Spleen (tissue), 11 donors: Measurements from ENCODE around the gene NRXN2. TPM values are rescaled to one million over a fixed set of nuclear protein-coding genes. Genes with fewer than 3 reads are reported as not detected.

Experiments used
- DNase-seq: peaks from one replicate; pipeline ENCODE4 v3.0.0-alpha.2; 2020
- H3K27ac ChIP-seq, 8 donors: fragments of 200-600 bp; sonication (generic) in 7 of 8; 1 replicate in 4 of 8; 2 replicates in 4 of 8; pipeline versions ENCODE4 v1.5.0 to v1.8.0; 2016 to 2021; ENCODE audit warnings: inconsistent platforms in 4 of 8, mild to moderate bottlenecking in 4 of 8, moderate library complexity in 1 of 8
- H3K27me3 ChIP-seq, 7 donors: fragments of 200-600 bp; sonication (generic) in 6 of 7; replicated peaks in 1 of 7; 1 replicate in 4 of 7; 2 replicates in 3 of 7; pipeline versions ENCODE4 v1.5.0 to v1.8.0; 2016 to 2021; ENCODE audit warnings: inconsistent platforms in 3 of 7, mild to moderate bottlenecking in 1 of 7
- H3K36me3 ChIP-seq, 6 donors: fragments of 200-600 bp; sonication (generic) in 5 of 6; 1 replicate in 4 of 6; 2 replicates in 2 of 6; pipeline versions ENCODE4 v1.5.0 to v1.8.0; 2016 to 2021; ENCODE audit warnings: inconsistent platforms in 2 of 6
- H3K4me1 ChIP-seq, 6 donors: fragments of 200-600 bp; sonication (generic) in 5 of 6; 1 replicate in 3 of 6; 2 replicates in 3 of 6; pipeline versions ENCODE4 v1.5.0 to v1.8.0; 2016 to 2021; ENCODE audit warnings: inconsistent platforms in 3 of 6
- H3K4me3 ChIP-seq, 8 donors: fragments of 200-600 bp; sonication (generic) in 7 of 8; 1 replicate in 4 of 8; 2 replicates in 4 of 8; pipeline versions ENCODE4 v1.5.0 to v1.8.0; 2016 to 2021; ENCODE audit warnings: inconsistent platforms in 4 of 8, mild to moderate bottlenecking in 4 of 8, moderate library complexity in 2 of 8
- H3K9me3 ChIP-seq, 8 donors: fragments of 200-600 bp; sonication (generic) in 7 of 8; 1 replicate in 4 of 8; 2 replicates in 4 of 8; pipeline versions ENCODE4 v1.5.0 to v1.8.0; 2016 to 2021; ENCODE audit warnings: inconsistent platforms in 4 of 8
- CTCF ChIP-seq, 11 experiments: fragments of 200-600 bp in 7 of 11; fragments of 450-650 bp in 4 of 11; sonication (generic) in 4 of 11; IDR thresholded peaks in 8 of 11; conservative IDR thresholded peaks in 3 of 11; 1 replicate in 7 of 11; 2 replicates in 4 of 11; pipeline versions ENCODE4 v1.4.0 to v1.8.0; 2016 to 2021; ENCODE audit warnings: antibody characterized with exemption in 11 of 11, inconsistent platforms in 4 of 11, mild to moderate bottlenecking in 1 of 11
- POLR2A ChIP-seq, 3 donors: fragments of 450-650 bp; IDR thresholded peaks; one replicate each; pipeline ENCODE4 v1.5.1; 2017; ENCODE audit warnings: antibody characterized with exemption in 3 of 3, mild to moderate bottlenecking in 1 of 3
- POLR2AphosphoS5 ChIP-seq, 3 donors: sonication (generic); formaldehyde crosslinking; IDR thresholded peaks; one replicate each; pipeline ENCODE4 v1.5.1; 2017; ENCODE audit warnings: antibody characterized with exemption in 3 of 3
- WGBS, 5 donors: extraction: QIAGEN DNeasy Blood & Tissue Kit in 3 of 5; methylation state at CpG; one replicate each; pipeline versions ENCODE4 v1.1.5 to v1.1.7; 2013 to 2018; 5-methylcytosine and 5-hydroxymethylcytosine counted together
- intact Hi-C: fragments of 100-400 bp; cut with DNase I; formaldehyde crosslinking; loops from one replicate; pipeline ENCODE4 v1.15.0; 2023; ENCODE audit warnings: low total_unique reads
- polyA plus RNA-seq, 3 donors: library from polyadenylated mRNA; stranded (reverse); fragments of 200-250 nt; gene quantifications; one replicate each; pipeline ENCODE4 v1.2.1, GENCODE V29; 2013
- total RNA-seq, 7 donors: library from RNA; depleted of rRNA in 3 of 7; stranded (reverse); fragments of >200 nt in 3 of 7; fragmentation: NEBNext Ultra II Directional in 4 of 7; extraction: Animal tissue kit (Norgen Biotek cat#: 25700) in 4 of 7; gene quantifications; one replicate each; pipeline versions ENCODE4 v1.1.0 to v1.2.1, GENCODE V29; 2016 to 2021
- donor health status: healthy with polysubstance abuse.
- donor health status: DM: no; HTN: no; CAD: no; lungs with moderate emphysema.
- donor health status: DM: no; HTN: no; CAD: no.
- donor health status: Bipolar disorder and iron deficiency.
- donor health status: healthy.
- donor health status: DM: no; HTN: no; CAD: no.
- donor health status: DM: yes; HTN: yes; CAD: no.

NRXN2 gene
- total and polyA plus RNA-seq, 10 donors = 0.59 to 12.9 (median 3.0) TPM

GRCh38 chr11:64558065-64558745 lies 164.8 kb downstream of the NRXN2 start:
- Histone ChIP-seq H3K9me3 (no peaks in the 10 kb centered on the region), H3K27me3 (peaks cover 0 to 3% (median 0%) of the 10 kb centered on the region in 7 donors), H3K4me3 (no peak overlapping the region), H3K36me3 (no peaks in the 10 kb centered on the region), H3K27ac (no peak overlapping the region), H3K4me1 (peaks cover 15 to 33% (median 27%) of the 10 kb centered on the region in 6 donors)
- no peak for DNase-seq
- WGBS, 5 donors = 74 to 86% (median 78%) methylated on average over 14 of the region's 14 CpGs
- intact Hi-C loops = no loop called here
- TF ChIP-seq CTCF (IDR thresholded peaks at IDR 0.05 in 8 of 11, conservative IDR thresholded peaks at IDR 0.05 in 3 of 11) (no peak), POLR2A (IDR thresholded peaks at IDR 0.05) (no peak), POLR2AphosphoS5 (IDR thresholded peaks at IDR 0.05) (no peak)

DNA sequence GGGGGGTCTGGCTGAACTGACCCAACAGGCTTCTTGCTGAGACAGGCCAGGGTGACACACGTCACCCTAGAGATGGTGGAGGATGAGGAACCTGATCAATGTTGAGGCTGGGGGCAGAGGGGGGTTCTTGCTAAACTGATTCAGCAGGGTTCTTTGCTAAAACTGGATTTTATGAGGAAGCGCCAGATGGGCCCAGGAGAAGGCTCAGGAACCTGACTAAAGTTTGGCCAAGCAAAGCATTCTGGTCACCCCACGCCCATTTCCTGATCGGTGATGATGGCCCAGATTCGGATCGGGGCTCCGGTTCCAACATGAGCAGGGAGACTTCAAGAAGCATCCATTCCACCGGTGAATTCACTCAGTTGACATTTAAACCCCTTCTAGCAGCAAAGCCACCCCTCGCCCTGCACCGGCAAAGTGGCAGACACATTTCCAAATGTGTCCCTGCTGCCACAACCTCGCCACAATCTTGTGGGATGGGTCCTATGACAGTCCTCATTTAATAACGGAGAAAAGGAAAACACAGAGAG lies 166.2 kb downstream of the NRXN2 start:
- peaks cover 0 to 3% (median 0%) of the 10 kb centered on the region in 7 donors for H3K27me3 ChIP-seq
- intact Hi-C loops = no loop called here
- TF ChIP-seq POLR2AphosphoS5 (IDR thresholded peaks at IDR 0.05) (no peak), POLR2A (IDR thresholded peaks at IDR 0.05) (no peak), CTCF (IDR thresholded peaks at IDR 0.05 in 8 of 11, conservative IDR thresholded peaks at IDR 0.05 in 3 of 11) (no peak)
- H3K27ac ChIP-seq = no peak overlapping the region
- no peak for DNase-seq
- 88 to 94% (median 89%) methylated on average over 10 to 12 of the region's 12 CpGs for WGBS, 5 donors
- no peaks in the 10 kb centered on the region for H3K9me3 ChIP-seq
- no peaks in the 10 kb centered on the region for H3K36me3 ChIP-seq
- peaks cover 15 to 33% (median 27%) of the 10 kb centered on the region in 6 donors for H3K4me1 ChIP-seq
- H3K4me3 ChIP-seq = no peak overlapping the region

Other genes starting within 250 kb of the NRXN2 start
- 1 to 10 TPM in 1 of 7 donors, under 1 TPM in 4, not detected in 2; 0.27 to 1.5 (median 0.72) TPM for gene SLC22A11, start 167.3 kb downstream of the NRXN2 start, total RNA-seq
- under 1 TPM; 0.04 to 0.17 (median 0.16) TPM for gene SLC22A11, start 167.3 kb downstream of the NRXN2 start, polyA plus RNA-seq
- gene SLC22A12, start 132.0 kb downstream of the NRXN2 start, total RNA-seq = not detected
- gene SLC22A12, start 132.0 kb downstream of the NRXN2 start, polyA plus RNA-seq = not detected
- gene RASGRP2, start 20.9 kb upstream of the NRXN2 start, total RNA-seq = 100 to 1,000 TPM; 148 to 242 (median 206) TPM
- 100 to 1,000 TPM; 216 to 283 (median 252) TPM for gene RASGRP2, start 20.9 kb upstream of the NRXN2 start, polyA plus RNA-seq
- gene PYGM, start 36.8 kb upstream of the NRXN2 start, total RNA-seq = 1 to 10 TPM; 2.7 to 7.2 (median 5.1) TPM
- 1 to 10 TPM; 1.7 to 2.4 (median 2.1) TPM for gene PYGM, start 36.8 kb upstream of the NRXN2 start, polyA plus RNA-seq
- 100 to 1,000 TPM; 359 to 585 (median 458) TPM for gene SF1, start 55.3 kb upstream of the NRXN2 start, total RNA-seq
- gene SF1, start 55.3 kb upstream of the NRXN2 start, polyA plus RNA-seq = 100 to 1,000 TPM in 2 of 3 donors, 10 to 100 TPM in 1; 54.2 to 140 (median 121) TPM
- 100 to 1,000 TPM in 1 of 7 donors, 10 to 100 TPM in 6; 41.5 to 106 (median 57.4) TPM for gene MAP4K2, start 80.0 kb upstream of the NRXN2 start, total RNA-seq
- gene MAP4K2, start 80.0 kb upstream of the NRXN2 start, polyA plus RNA-seq = 10 to 100 TPM; 40.8 to 70.8 (median 63.8) TPM
- 10 to 100 TPM; 20.1 to 33.6 (median 28.2) TPM for gene MEN1, start 87.4 kb upstream of the NRXN2 start, total RNA-seq
- gene MEN1, start 87.4 kb upstream of the NRXN2 start, polyA plus RNA-seq = 10 to 100 TPM; 17.8 to 27.6 (median 20.5) TPM
- 1 to 10 TPM; 1.9 to 4.6 (median 2.6) TPM for gene CDC42BPG, start 121.5 kb upstream of the NRXN2 start, total RNA-seq
- 1 to 10 TPM in 2 of 3 donors, under 1 TPM in 1; 0.74 to 2.0 (median 1.0) TPM for gene CDC42BPG, start 121.5 kb upstream of the NRXN2 start, polyA plus RNA-seq
- 100 to 1,000 TPM; 117 to 337 (median 201) TPM for gene EHD1, start 155.4 kb upstream of the NRXN2 start, total RNA-seq
- gene EHD1, start 155.4 kb upstream of the NRXN2 start, polyA plus RNA-seq = 10 to 100 TPM; 51.9 to 93.9 (median 53.7) TPM
- gene ATG2A, start 194.0 kb upstream of the NRXN2 start, total RNA-seq = 10 to 100 TPM; 32.7 to 57.3 (median 40.3) TPM
- 10 to 100 TPM; 14.3 to 30.3 (median 28.8) TPM for gene ATG2A, start 194.0 kb upstream of the NRXN2 start, polyA plus RNA-seq
- 10 to 100 TPM; 21.9 to 45.1 (median 30.4) TPM for gene PPP2R5B, start 201.5 kb upstream of the NRXN2 start, total RNA-seq
- 10 to 100 TPM; 10.8 to 25.4 (median 15.2) TPM for gene PPP2R5B, start 201.5 kb upstream of the NRXN2 start, polyA plus RNA-seq
- not detected for gene GPHA2, start 212.7 kb upstream of the NRXN2 start, total RNA-seq
- gene GPHA2, start 212.7 kb upstream of the NRXN2 start, polyA plus RNA-seq = 1 to 10 TPM in 2 of 3 donors, under 1 TPM in 1; 0.89 to 4.4 (median 1.2) TPM
- gene MAJIN, start 248.9 kb upstream of the NRXN2 start, total RNA-seq = under 1 TPM in 4 of 7 donors, not detected in 3; 0.40 to 0.98 (median 0.86) TPM
- gene MAJIN, start 248.9 kb upstream of the NRXN2 start, polyA plus RNA-seq = 1 to 10 TPM in 2 of 3 donors, under 1 TPM in 1; 0.59 to 2.6 (median 1.5) TPM